LNCAP (cell line): ENCODE data around the gene WTIP.

Experiments used
- TF ChIP-seq, protein P1 (sequence below): fragments of 450-650 bp; IDR thresholded peaks from 2 replicates; pipeline ENCODE4 v1.5.1; 2017; ENCODE audit warnings: mild to moderate bottlenecking

The WTIP gene

DNA sequence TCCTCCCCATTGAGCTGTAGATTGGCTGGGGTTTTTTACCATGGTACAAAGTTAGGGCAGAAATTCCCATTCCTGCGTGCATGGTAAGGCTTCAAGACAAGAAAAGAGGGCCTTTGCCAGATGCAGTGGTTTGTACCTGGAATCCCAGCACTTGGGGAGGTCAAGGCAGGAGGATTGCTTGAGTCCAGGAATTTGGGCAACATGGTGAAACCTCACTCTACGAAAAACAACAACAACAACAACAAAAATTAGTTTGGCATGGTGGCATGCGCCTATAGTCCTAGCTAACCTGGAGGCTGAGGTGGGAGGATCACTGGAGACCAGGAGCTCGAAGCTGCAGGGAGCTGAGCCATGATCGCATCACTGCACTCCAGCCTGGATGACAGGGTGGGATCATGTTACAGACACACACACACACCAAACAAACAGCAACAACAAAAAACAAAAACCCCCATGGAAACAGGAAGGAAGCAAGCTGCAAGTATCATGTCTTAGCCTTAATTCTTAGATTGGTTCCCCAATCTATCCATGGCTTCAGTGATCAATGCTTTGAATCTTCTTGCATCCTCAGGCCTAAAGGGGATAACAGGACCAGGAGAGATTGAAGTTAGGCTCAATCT is 5.5 kb upstream of the WTIP start:
- TF ChIP-seq, protein P1, sequence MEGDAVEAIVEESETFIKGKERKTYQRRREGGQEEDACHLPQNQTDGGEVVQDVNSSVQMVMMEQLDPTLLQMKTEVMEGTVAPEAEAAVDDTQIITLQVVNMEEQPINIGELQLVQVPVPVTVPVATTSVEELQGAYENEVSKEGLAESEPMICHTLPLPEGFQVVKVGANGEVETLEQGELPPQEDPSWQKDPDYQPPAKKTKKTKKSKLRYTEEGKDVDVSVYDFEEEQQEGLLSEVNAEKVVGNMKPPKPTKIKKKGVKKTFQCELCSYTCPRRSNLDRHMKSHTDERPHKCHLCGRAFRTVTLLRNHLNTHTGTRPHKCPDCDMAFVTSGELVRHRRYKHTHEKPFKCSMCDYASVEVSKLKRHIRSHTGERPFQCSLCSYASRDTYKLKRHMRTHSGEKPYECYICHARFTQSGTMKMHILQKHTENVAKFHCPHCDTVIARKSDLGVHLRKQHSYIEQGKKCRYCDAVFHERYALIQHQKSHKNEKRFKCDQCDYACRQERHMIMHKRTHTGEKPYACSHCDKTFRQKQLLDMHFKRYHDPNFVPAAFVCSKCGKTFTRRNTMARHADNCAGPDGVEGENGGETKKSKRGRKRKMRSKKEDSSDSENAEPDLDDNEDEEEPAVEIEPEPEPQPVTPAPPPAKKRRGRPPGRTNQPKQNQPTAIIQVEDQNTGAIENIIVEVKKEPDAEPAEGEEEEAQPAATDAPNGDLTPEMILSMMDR, result no peak

DNA sequence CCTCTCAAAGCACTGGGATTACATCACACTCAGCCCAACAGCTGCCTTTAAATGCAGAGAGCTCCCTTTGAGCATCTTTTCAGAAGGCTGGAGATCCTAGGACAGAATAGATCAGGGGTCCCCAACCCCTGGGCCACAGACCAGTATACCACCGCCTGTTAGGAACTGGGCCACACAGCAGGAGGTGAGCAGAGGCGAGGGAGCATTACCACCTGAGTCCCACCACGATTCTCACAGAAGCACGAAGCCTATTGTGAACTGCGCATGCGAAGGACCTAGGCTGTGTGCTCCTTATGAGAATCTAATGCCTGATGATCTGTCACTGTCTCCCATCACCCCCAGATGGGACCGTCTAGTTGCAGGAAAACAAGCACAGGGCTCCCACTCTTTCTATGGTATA is 2.2 kb upstream of the WTIP start:
- TF ChIP-seq, protein P1, result no peak

- TF ChIP-seq, protein P1, result no peak
Observed at GRCh38 chr19:34480491-34480890, 1.1 kb upstream of the WTIP start.

DNA sequence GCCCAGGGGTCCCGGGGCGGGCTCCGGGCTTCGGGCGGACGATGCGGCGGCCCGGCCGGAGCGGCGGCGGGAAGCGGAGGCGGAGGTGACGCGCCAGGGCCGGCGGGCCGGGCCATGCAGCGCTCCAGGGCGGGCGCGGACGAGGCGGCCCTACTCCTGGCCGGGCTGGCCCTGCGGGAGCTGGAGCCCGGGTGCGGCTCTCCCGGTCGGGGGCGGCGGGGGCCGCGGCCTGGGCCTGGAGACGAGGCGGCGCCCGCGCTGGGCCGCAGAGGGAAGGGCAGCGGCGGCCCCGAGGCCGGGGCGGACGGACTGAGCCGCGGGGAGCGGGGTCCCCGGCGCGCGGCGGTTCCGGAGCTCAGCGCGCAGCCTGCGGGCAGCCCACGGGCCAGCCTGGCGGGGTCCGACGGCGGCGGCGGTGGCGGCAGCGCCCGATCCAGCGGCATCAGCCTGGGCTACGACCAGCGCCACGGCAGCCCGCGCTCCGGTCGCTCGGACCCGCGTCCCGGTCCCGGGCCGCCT is 362 bp downstream of the WTIP start:
- TF ChIP-seq, protein P1, result no peak

DNA sequence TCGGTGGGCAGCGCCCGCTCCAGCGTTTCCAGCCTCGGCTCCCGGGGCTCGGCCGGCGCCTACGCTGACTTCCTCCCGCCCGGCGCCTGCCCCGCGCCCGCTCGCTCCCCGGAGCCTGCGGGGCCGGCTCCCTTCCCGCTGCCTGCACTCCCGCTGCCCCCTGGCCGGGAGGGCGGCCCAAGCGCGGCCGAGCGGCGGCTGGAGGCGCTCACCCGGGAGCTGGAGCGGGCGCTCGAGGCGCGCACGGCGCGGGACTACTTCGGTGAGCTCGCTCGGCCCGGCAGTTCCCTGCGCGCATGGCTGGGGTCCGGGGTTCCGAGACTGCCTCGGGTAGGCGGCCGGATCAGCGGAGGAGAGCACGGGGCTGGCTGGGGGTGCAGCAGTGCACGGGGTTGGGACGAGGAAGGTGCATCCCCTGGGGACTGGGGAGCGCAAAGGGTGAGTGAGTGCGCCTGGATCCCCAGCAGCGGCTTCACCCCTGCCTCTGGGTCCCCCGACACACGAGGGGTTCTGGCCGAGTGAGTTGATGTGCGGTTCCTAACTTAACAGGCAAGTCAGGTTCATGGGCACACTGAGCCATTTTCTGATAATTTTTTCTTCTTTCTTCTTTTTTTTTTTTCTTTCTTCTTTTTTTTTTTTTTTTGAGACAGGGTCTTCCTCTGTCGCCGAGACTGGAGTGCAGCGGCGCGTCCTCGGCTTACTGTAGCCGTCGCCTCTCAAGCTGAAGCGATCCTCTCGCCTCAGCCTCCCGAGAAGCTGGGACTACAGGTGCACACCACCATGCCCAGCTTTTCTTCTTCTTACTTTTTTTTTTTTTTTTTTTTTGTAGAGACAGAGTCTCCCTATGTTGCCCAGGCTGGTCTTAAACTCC is 1.1 kb downstream of the WTIP start:
- TF ChIP-seq, protein P1, result no peak

- TF ChIP-seq, protein P1, result no peak
Observed at GRCh38 chr19:34484328-34484727, 2.8 kb downstream of the WTIP start.

DNA sequence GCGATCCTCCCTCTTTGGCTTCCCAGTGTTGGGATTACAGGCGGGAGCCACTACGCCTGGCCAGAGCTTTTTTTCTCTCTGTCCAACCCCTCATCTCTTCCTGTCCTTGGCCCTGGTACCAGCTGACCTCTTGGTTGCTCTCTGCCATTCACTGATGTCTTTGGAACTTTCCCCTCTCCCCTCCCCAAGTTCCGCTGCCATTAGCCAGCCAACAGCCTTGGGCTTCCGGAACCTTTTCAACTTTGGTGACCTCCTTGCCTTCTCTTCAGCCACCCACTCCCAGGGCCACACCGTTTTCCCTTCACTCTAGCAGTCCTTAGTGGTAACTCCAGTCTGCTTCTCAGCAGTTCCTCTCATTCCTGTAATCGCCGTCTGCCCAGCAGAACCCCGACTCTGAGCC is 4.3 kb downstream of the WTIP start:
- TF ChIP-seq, protein P1, result no peak
